Epithelial cell of proximal tubule (primary cell): ENCODE results near the gene STIP1. TPM values are rescaled to one million over a fixed set of nuclear protein-coding genes. Genes with fewer than 3 reads are reported as not detected.

ENCODE experiments used
- DNase-seq: peaks from one replicate; pipeline ENCODE4 v3.0.0-alpha.2; 2011; ENCODE audit warnings: low read depth
- H3K4me3 ChIP-seq: 2 replicates; pipeline ENCODE4 v1.5.1; 2011; ENCODE audit warnings: low read depth, mild to moderate bottlenecking, low read length
- total RNA-seq: library from RNA; depleted of rRNA; stranded (reverse); fragments of >200 nt; gene quantifications from 2 replicates; pipeline ENCODE4 v1.2.3, GENCODE V29; 2015
- TF ChIP-seq, protein P1 (sequence below): conservative IDR thresholded peaks from 2 replicates; pipeline ENCODE4 v1.5.1; 2012; ENCODE audit warnings: low read depth, mild to moderate bottlenecking, low read length

The STIP1 gene
- total RNA-seq, 1 donor from 2014 or later: 275 TPM

DNA sequence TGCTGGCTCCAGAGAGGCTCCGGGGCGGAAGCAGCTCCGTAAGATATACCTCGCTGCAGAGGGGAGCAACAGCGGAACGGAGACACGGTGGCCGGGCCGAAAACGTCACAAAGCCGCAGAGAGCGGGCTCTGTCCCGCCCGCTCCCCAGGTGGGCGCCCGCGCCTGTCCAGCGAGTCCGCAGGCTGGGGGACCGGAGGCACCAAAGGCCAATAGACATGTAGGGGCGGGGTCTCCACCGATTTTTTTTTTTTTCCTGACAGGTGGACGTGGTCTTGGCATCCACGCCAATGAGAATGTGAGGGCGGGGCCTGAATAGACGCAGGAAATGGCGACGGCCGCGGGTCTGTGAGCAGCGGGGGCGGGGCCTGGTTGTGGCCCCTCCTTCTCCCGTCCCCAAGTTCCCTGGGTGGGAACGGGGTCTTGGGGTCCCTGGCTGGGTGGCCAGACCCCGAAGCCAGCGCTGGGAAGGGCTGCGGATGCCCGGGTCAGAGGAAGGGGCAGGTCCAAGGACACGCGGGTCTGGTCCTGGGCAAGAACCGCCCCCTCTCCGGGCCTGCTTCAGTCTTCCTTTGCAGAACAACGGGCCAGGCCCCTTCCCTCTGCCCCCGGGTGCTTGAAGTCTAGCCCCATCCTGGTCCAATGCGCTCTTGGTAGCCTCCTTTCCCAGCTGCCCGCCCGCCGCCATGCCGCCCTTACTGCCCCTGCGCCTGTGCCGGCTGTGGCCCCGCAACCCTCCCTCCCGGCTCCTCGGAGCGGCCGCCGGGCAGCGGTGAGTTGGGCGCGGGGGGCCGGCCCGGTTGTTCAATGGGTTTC lies 44.4 kb downstream of the STIP1 start, which contains the start of gene DNAJC4:
DNAJC4 (plus strand) TSS at position 378 of the 814 bp plus-strand sequence; CDS start at position 685, 307 bp downstream.
- peak within 1 kb of the TSS; percentile 85 for H3K4me3 ChIP-seq
- no peak for DNase-seq
- TF ChIP-seq, protein P1, sequence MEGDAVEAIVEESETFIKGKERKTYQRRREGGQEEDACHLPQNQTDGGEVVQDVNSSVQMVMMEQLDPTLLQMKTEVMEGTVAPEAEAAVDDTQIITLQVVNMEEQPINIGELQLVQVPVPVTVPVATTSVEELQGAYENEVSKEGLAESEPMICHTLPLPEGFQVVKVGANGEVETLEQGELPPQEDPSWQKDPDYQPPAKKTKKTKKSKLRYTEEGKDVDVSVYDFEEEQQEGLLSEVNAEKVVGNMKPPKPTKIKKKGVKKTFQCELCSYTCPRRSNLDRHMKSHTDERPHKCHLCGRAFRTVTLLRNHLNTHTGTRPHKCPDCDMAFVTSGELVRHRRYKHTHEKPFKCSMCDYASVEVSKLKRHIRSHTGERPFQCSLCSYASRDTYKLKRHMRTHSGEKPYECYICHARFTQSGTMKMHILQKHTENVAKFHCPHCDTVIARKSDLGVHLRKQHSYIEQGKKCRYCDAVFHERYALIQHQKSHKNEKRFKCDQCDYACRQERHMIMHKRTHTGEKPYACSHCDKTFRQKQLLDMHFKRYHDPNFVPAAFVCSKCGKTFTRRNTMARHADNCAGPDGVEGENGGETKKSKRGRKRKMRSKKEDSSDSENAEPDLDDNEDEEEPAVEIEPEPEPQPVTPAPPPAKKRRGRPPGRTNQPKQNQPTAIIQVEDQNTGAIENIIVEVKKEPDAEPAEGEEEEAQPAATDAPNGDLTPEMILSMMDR: no peak

DNA sequence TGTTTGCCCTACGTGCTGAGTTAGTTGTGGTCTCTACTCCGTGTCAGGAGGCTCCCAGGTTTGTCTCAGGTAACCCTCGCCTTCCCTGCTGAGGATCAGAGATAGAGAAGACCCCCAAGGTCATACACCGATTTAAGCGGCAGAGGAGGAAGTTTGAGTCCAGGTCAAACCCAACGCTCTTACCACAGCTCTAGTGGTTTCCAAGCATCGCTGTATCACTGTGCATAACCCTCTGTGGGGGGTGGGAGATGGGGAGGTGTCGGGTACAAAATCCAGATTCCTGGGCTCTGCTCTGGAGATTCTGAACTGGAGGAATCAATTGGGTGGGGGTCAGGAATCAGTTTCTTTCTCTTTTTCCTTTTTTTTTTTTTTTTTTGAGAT lies 45.0 kb downstream of the STIP1 start:
- TF ChIP-seq, protein P1: no peak
- DNase-seq: no peak
- peak overlapping the region; percentile 85 for H3K4me3 ChIP-seq

- DNase-seq: no peak
- TF ChIP-seq, protein P1: no peak
- H3K4me3 ChIP-seq: peak overlapping the region; percentile 2
Observed at GRCh38 chr11:64231546-64231945, 45.6 kb downstream of the STIP1 start.

DNA sequence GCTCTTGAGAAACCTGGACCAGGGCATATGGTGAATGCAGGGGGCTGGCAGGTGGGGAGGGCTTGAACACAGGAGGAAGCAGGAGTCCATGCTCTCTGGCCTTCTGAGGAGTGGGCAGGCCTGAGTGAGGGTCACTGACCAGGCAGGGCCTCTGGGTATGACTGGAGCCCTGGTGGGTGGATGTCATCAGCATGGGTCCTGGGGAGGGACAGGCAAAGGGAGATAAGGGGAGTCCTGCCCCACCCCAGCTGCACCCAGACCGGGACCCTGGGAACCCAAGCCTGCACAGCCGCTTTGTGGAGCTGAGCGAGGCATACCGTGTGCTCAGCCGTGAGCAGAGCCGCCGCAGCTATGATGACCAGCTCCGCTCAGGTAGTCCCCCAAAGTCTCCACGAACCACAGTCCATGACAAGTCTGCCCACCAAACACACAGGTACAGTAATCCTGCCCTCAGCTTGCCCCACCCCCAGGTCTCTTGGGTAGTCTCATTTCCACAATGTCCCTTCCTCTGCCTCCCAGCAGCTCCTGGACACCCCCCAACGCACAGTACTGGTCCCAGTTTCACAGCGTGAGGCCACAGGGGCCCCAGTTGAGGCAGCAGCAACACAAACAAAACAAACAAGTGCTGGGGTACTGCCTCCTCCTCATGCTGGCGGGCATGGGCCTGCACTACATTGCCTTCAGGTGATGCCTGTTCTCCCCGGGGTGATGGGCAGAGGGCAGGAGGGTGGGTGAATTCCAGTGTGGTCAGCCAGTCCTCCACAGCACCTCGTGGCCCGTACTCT lies 46.4 kb downstream of the STIP1 start:
- H3K4me3 ChIP-seq: no peak overlapping the region
- TF ChIP-seq, protein P1: no peak
- DNase-seq: no peak

- TF ChIP-seq, protein P1: no peak
- no peak for DNase-seq
- H3K4me3 ChIP-seq: no peak overlapping the region
Observed at GRCh38 chr11:64232967-64233315, 47.0 kb downstream of the STIP1 start.

GRCh38 chr11:64233913-64234586 lies 48.1 kb downstream of the STIP1 start, which contains the start of gene VEGFB:
Gene VEGFB, plus strand, starts transcription at chr11:64234584. Its CDS starts 250 bp downstream, at chr11:64234834.
- H3K4me3 ChIP-seq: peak within 1 kb of the TSS; percentile 75
- no peak for DNase-seq
- TF ChIP-seq, protein P1: no peak
